HepG2 (cell line): Measurements from ENCODE around the gene YIF1B. TPM values are rescaled to one million over a fixed set of nuclear protein-coding genes. Genes with fewer than 3 reads are reported as not detected.

Experiments used
- ATAC-seq: fragments of 200-7000 bp; cut with Tn5 transposase; 3 replicates; pipeline ENCODE4 v1.9.1; 2020; ENCODE audit warnings: mild to moderate bottlenecking, moderate library complexity
- BruUV-seq: library from RNA; stranded (reverse); fragments of 400-500 nt; replicated peaks from 2 replicates; lab custom pipeline; 2021; lab: Mats Ljungman, UMichigan
- CTCF ChIA-PET: fragments of 300-600 bp; formaldehyde crosslinking; extraction: SDS; loops from one replicate; lab custom pipeline; 2021; ENCODE audit warnings: low total read pairs, inconsistent platforms, low intra/inter-chr PET ratio; lab: Yijun Ruan, JAX
- POLR2A ChIA-PET: fragments of 350-600 bp; sonication (Branson Sonifier 250); formaldehyde crosslinking; loops from one replicate; lab custom pipeline; 2020; ENCODE audit warnings: antibody characterized with exemption, inconsistent platforms; lab: Yijun Ruan, JAX
- DNase-seq: peaks from one replicate; pipeline ENCODE4 v3.0.0-alpha.2; 2015; ENCODE audit warnings: low spot score
- FAIRE-seq: peaks from 3 replicates; lab custom pipeline; 2011; peaks lifted over from hg19 to GRCh38; lab: Jason Lieb, UNC
- H2AFZ ChIP-seq: one replicate; pipeline ENCODE4 v1.6.1; 2011; ENCODE audit warnings: low read length, inconsistent platforms
- H3K27ac ChIP-seq: fragments of 300-600 bp; 3 replicates; pipeline ENCODE4 v1.8.0; 2011; ENCODE audit warnings: mixed run types, mild to moderate bottlenecking, mixed read lengths, low read length, inconsistent platforms; ENCODE audit not compliant: insufficient read depth; ENCODE audit errors: extremely low read length
- H3K27me3 ChIP-seq, 2 experiments: fragments of 200-600 bp in 1 of 2; 2 replicates in 1 of 2; 3 replicates in 1 of 2; pipeline versions ENCODE4 v1.6.0 to v1.8.0; 2011; ENCODE audit warnings: low read length in 2 of 2, mild to moderate bottlenecking in 2 of 2, moderate library complexity in 2 of 2, inconsistent platforms in 1 of 2; ENCODE audit not compliant: insufficient read depth in 2 of 2, control insufficient read depth in 1 of 2
- H3K36me3 ChIP-seq, 2 experiments: fragments of 200-600 bp in 1 of 2; replicated peaks in 1 of 2; 2 replicates in 1 of 2; 3 replicates in 1 of 2; pipeline versions ENCODE4 v1.5.1 to v1.8.0; 2011; ENCODE audit warnings: low read length in 2 of 2, inconsistent platforms in 1 of 2; ENCODE audit not compliant: insufficient read depth in 2 of 2, control insufficient read depth in 1 of 2
- H3K4me1 ChIP-seq: 2 replicates; pipeline ENCODE4 v1.5.1; 2012; ENCODE audit warnings: low read length, inconsistent platforms; ENCODE audit not compliant: insufficient read depth
- H3K4me2 ChIP-seq: 2 replicates; pipeline ENCODE4 v1.6.0; 2011; ENCODE audit warnings: low read depth, low read length, inconsistent platforms
- H3K4me3 ChIP-seq, 3 experiments: fragments of 200-600 bp in 1 of 3; sonication (generic), shearing (Covaris generic) in 1 of 3; replicated peaks in 1 of 3; 2 replicates each; pipeline ENCODE4 v1.5.1; 2011 to 2016; ENCODE audit warnings: low read length in 3 of 3, inconsistent platforms in 2 of 3, low read depth in 2 of 3, mild to moderate bottlenecking in 2 of 3, control low read depth in 1 of 3, mixed read lengths in 1 of 3; ENCODE audit not compliant: insufficient read depth in 1 of 3
- H3K79me2 ChIP-seq: one replicate; pipeline ENCODE4 v1.6.1; 2011; ENCODE audit warnings: low read length, inconsistent platforms; ENCODE audit not compliant: insufficient read depth
- H3K9ac ChIP-seq: 2 replicates; pipeline ENCODE4 v1.6.0; 2011; ENCODE audit warnings: mild to moderate bottlenecking, low read depth, low read length, inconsistent platforms; ENCODE audit not compliant: insufficient read depth
- H3K9me3 ChIP-seq: 2 replicates; pipeline ENCODE4 v1.5.1; 2012; ENCODE audit warnings: mild to moderate bottlenecking, low read length
- H4K20me1 ChIP-seq: 2 replicates; pipeline ENCODE4 v1.6.0; 2011; ENCODE audit warnings: inconsistent platforms, mild to moderate bottlenecking, low read length, moderate library complexity; ENCODE audit not compliant: insufficient read depth
- DMAP1 ChIP-seq: IDR thresholded peaks from 2 replicates; pipeline ENCODE4 v1.6.1; 2016
- EHMT2 ChIP-seq: fragments of 200-600 bp; sonication (generic); IDR thresholded peaks from 2 replicates; pipeline ENCODE4 v1.7.0; 2017; ENCODE audit warnings: antibody characterized with exemption, low read depth, low read length, borderline replicate concordance
- GATAD1 ChIP-seq: IDR thresholded peaks from 2 replicates; pipeline ENCODE4 v1.6.1; 2016; ENCODE audit warnings: missing genetic modification reagents, missing compliant biosample characterization
- GATAD2A ChIP-seq: IDR thresholded peaks from 2 replicates; pipeline ENCODE4 v1.6.1; 2016
- JARID2 ChIP-seq: sonication (generic); formaldehyde crosslinking; IDR thresholded peaks from 2 replicates; pipeline ENCODE4 v1.8.1; 2023; ENCODE audit warnings: missing genetic modification reagents, inconsistent platforms; ENCODE audit not compliant: insufficient replicate concordance
- KDM6A ChIP-seq: IDR thresholded peaks from 2 replicates; pipeline ENCODE4 v1.6.1; 2016; ENCODE audit warnings: low read depth
- MAFF ChIP-seq: IDR thresholded peaks from 2 replicates; pipeline ENCODE4 v1.6.1; 2011; ENCODE audit warnings: low read depth, low read length, improper control_type of control experiment
- MAFK ChIP-seq, 2 experiments: IDR thresholded peaks in 1 of 2; conservative IDR thresholded peaks in 1 of 2; 2 replicates each; pipeline ENCODE4 v1.6.1; 2011; ENCODE audit warnings: improper control_type of control experiment in 2 of 2, low read length in 2 of 2
- NFRKB ChIP-seq: fragments of 450-650 bp; IDR thresholded peaks from 2 replicates; pipeline ENCODE4 v1.6.1; 2017
- RORA ChIP-seq: sonication (generic); formaldehyde crosslinking; IDR thresholded peaks from 2 replicates; pipeline ENCODE4 v1.5.0; 2020; ENCODE audit warnings: mild to moderate bottlenecking, missing genetic modification reagents, moderate library complexity
- SIN3B ChIP-seq: fragments of 150-350 bp; IDR thresholded peaks from 2 replicates; pipeline ENCODE4 v1.6.1; 2014; ENCODE audit warnings: low read length
- SRY ChIP-seq: sonication (generic); formaldehyde crosslinking; IDR thresholded peaks from 2 replicates; pipeline ENCODE4 v1.8.0; 2022; ENCODE audit warnings: mild to moderate bottlenecking, missing genetic modification reagents
- TEAD2 ChIP-seq: sonication (generic); formaldehyde crosslinking; IDR thresholded peaks from 2 replicates; pipeline ENCODE4 v1.9.0; 2021; ENCODE audit warnings: missing genetic modification reagents
- ZNF296 ChIP-seq: sonication (generic); formaldehyde crosslinking; conservative IDR thresholded peaks from 2 replicates; pipeline ENCODE4 v1.5.0; 2020; ENCODE audit warnings: mild to moderate bottlenecking, missing genetic modification reagents
- ZNF354B ChIP-seq: sonication (generic); formaldehyde crosslinking; IDR thresholded peaks from 2 replicates; pipeline ENCODE4 v1.8.0; 2022; ENCODE audit warnings: mild to moderate bottlenecking, missing genetic modification reagents
- ZNF460 ChIP-seq: sonication (generic); formaldehyde crosslinking; IDR thresholded peaks from 2 replicates; pipeline ENCODE4 v1.5.1; 2020; ENCODE audit warnings: missing genetic modification reagents, mild to moderate bottlenecking, borderline replicate concordance
- ZNF570 ChIP-seq: sonication (generic); formaldehyde crosslinking; IDR thresholded peaks from 2 replicates; pipeline ENCODE4 v1.4.0; 2020; ENCODE audit warnings: mild to moderate bottlenecking, missing genetic modification reagents, borderline replicate concordance
- ZNF75D ChIP-seq: sonication (generic); formaldehyde crosslinking; IDR thresholded peaks from 2 replicates; pipeline ENCODE4 v1.8.1; 2023; ENCODE audit warnings: missing genetic modification reagents, mild to moderate bottlenecking, borderline replicate concordance
- WGBS: methylation state at CpG from one replicate; pipeline ENCODE4 v1.1.6; 2017; ENCODE audit warnings: low lambda C conversion rate; 5-methylcytosine and 5-hydroxymethylcytosine counted together
- in situ Hi-C: cut with HindIII; loops from 2 replicates; pipeline ENCODE4 v1.10.0; 2017; ENCODE audit warnings: low pct_unique_long_range_greater_than_20kb; ENCODE audit not compliant: extremely low pct_ligation_motif_present
- intact Hi-C: fragments of 100-400 bp; cut with micrococcal nuclease; formaldehyde crosslinking; loops from one replicate; pipeline ENCODE4 v1.10.0; 2022; ENCODE audit not compliant: unreplicated experiment
- polyA plus RNA-seq, 8 experiments: library from polyadenylated mRNA; depleted of rRNA in 3 of 8; stranded (reverse) in 7 of 8; unstranded in 1 of 8; fragments of >200 nt; fragmentation: Illumina TruSeq in 4 of 8; extraction: Trizol in 4 of 8; gene quantifications; 2 replicates each; pipeline versions ENCODE4 v1.2.1 to v1.2.3, GENCODE V29; 2011 to 2016; ENCODE audit warnings: low read depth in 4 of 8, missing spikeins in 1 of 8, mixed read lengths in 1 of 8; ENCODE audit not compliant: insufficient read depth in 1 of 8
- total RNA-seq, 5 experiments: library from RNA; depleted of rRNA; stranded (reverse); fragments of >200 nt; fragmentation: Illumina TruSeq; extraction: Trizol; gene quantifications; 2 replicates each; pipeline ENCODE4 v1.2.3, GENCODE V29; 2016; ENCODE audit warnings: low read depth in 1 of 5
- TF ChIP-seq, protein P1 (sequence below): sonication (generic); formaldehyde crosslinking; IDR thresholded peaks from 2 replicates; pipeline ENCODE4 v1.5.1; 2020; ENCODE audit warnings: mild to moderate bottlenecking, missing genetic modification reagents, borderline replicate concordance

Gene YIF1B
- total and polyA plus RNA-seq, 2 of the 13 experiments (the other 11 are each of a cell fraction or from before 2014, with no cell fraction given) = 41.4 to 85.2 TPM

DNA sequence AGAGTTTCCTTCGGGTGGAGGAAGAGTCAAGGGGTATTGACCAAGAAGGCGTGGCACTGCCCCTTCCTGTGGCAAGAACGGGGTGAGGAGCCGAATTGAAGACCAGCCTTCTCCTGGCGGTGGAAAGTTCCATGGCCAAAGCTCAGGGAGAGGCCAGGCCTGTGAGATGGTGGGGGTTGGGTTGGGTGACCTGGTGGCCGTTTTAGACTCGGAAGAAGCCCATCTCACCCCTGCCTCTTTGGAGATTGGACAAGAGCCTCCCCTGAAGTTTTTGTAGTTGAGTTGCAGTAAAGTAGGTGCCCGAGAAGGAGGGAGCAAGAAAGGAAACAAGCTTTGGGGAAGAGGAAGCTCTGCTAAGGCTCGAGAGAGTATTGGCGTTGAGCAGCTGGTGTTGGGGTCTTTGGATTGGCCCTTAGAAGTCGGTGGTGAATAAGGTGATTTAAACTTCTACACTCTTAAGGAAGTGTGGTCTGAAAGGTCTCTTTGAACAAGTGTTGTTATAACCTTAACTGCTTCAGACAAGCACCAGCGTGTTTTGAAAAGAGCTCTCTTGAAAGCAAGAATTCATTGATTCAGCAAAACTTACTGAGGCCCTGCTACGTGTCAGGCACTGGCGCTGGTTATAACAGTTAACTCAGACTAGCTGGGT is 50.4 kb downstream of the YIF1B start:
- ChIA-PET POLR2A (interaction anchor here (1.1 to 1.5 kb wide), 3 partner anchors 14 to 39 kb away, joined by 3 to 5 read pairs (median 3); partner anchors contain the start of gene C19orf33), CTCF (no interaction called here)
- FAIRE-seq = peak; percentile 12
- Histone ChIP-seq H4K20me1 (no peaks in the 10 kb centered on the region), H3K36me3 (no peaks in the 10 kb centered on the region), H3K79me2 (no peaks in the 10 kb centered on the region), H3K4me1 (peaks cover 73% of the 10 kb centered on the region), H3K4me3 (peak overlapping the region in 2 of 3 experiments; percentile 19 to 41; a peak in 2 of 6 replicates), H3K27me3 (peaks cover 0 to 6% of the 10 kb centered on the region in 2 experiments; a peak in 2 of 5 replicates), H3K9ac (no peak overlapping the region), H2AFZ (no peak overlapping the region), H3K9me3 (no peaks in the 10 kb centered on the region), H3K4me2 (peak overlapping the region; percentile 65), H3K27ac (no peak overlapping the region)
- 26% methylated on average over 14 of the region's 14 CpGs for WGBS
- no peak for DNase-seq
- 0 out of 2 replicates have a peak, but pooled peaks have one; percentile 3 for TF ChIP-seq GATAD2A (CRISPR knock-in tag)
- no peak for TF ChIP-seq JARID2 (CRISPR knock-in tag)
- no peak for TF ChIP-seq ZNF460 (CRISPR knock-in tag)
- TF ChIP-seq EHMT2 = no peak
- peak; percentile 43 for TF ChIP-seq MAFF
- peak; percentile 58 to 60 for TF ChIP-seq MAFK (conservative IDR thresholded peaks at IDR 0.05 in 1 of 2, IDR thresholded peaks at IDR 0.05 in 1 of 2; ENCODE audit: low read length in 2 of 2)
- no TSS peak for BruUV-seq
- ATAC-seq = no peak
- in situ Hi-C loops = no loop called here
- intact Hi-C loops = no loop called here

- WGBS = 94% methylated on average over 73 of the region's 78 CpGs
- Histone ChIP-seq H3K9me3 (no peaks in the 10 kb centered on the region), H3K9ac (no peak within 1 kb of the TSS), H3K4me3 (peak within 1 kb of the TSS in 2 of 3 experiments; percentile 19 to 41; a peak in 2 of 6 replicates), H3K27ac (no peak within 1 kb of the TSS), H2AFZ (no peak within 1 kb of the TSS), H3K36me3 (no peaks in the 10 kb centered on the region), H3K79me2 (no peaks in the 10 kb centered on the region), H3K4me1 (peaks cover 66% of the 10 kb centered on the region), H4K20me1 (no peaks in the 10 kb centered on the region), H3K27me3 (peaks cover 0 to 6% of the 10 kb centered on the region in 2 experiments; a peak in 2 of 5 replicates), H3K4me2 (peak within 1 kb of the TSS; percentile 65)
- no peak for ATAC-seq
- BruUV-seq = no TSS peak
- POLR2A ChIA-PET = interaction anchor here (1.3 kb wide), 1 partner anchor 14 kb away, joined by 3 read pairs; no protein-coding TSS in a partner anchor
- CTCF ChIA-PET = no interaction called here
- intact Hi-C loops (no loop called here), in situ Hi-C loops (no loop called here)
- DNase-seq = no peak
- FAIRE-seq = no peak
- no peak for TF ChIP-seq NFRKB
- TF ChIP-seq ZNF570 (CRISPR knock-in tag) = no peak
- TF ChIP-seq ZNF75D (CRISPR knock-in tag) = no peak
- TF ChIP-seq, protein P1, sequence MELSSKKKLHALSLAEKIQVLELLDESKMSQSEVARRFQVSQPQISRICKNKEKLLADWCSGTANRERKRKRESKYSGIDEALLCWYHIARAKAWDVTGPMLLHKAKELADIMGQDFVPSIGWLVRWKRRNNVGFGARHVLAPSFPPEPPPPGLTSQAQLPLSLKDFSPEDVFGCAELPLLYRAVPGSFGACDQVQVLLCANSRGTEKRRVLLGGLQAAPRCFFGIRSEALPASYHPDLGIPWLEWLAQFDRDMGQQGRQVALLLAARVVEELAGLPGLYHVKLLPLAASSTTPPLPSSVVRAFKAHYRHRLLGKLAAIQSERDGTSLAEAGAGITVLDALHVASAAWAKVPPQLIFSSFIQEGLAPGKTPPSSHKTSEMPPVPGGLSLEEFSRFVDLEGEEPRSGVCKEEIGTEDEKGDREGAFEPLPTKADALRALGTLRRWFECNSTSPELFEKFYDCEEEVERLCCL (CRISPR knock-in tag) = no peak
- TF ChIP-seq KDM6A (CRISPR knock-in tag) = no peak
- no peak for TF ChIP-seq TEAD2 (CRISPR knock-in tag)
- TF ChIP-seq SRY = no peak
- TF ChIP-seq GATAD1 (CRISPR knock-in tag) = no peak
- TF ChIP-seq RORA (CRISPR knock-in tag) = no peak
- no peak for TF ChIP-seq DMAP1 (CRISPR knock-in tag)
- no peak for TF ChIP-seq SIN3B
- no peak for TF ChIP-seq ZNF296 (CRISPR knock-in tag)
- no peak for TF ChIP-seq ZNF354B
Observed at GRCh38 chr19:38264486-38265212, 51.1 kb downstream of the YIF1B start, which contains the start of gene SPINT2. TSS of gene SPINT2 (plus strand) at chr19:38264573. CDS start at chr19:38264893, 320 bp downstream.
